ENCODE data around the gene XRCC4. TPM values are rescaled to one million over a fixed set of nuclear protein-coding genes. Genes with fewer than 3 reads are reported as not detected.
"Not testable (repeated sequence)": the region's sequence is repeated elsewhere in the genome, so short reads cannot be mapped to it uniquely, and the experiment has no call there.

XRCC4 gene
- total RNA-seq, 4 donors from 2014 or later: 3.7 to 10.3 (median 8.7) TPM

GRCh38 chr5:83147593-83147992 lies 70.2 kb downstream of the XRCC4 start:
- Histone ChIP-seq H3K4me1 (no peaks in the 10 kb centered on the region), H3K27me3 (no peaks in the 10 kb centered on the region), H3K4me3 (no peak overlapping the region), H3K36me3 (no peaks in the 10 kb centered on the region), H3K9me3 (no peaks in the 10 kb centered on the region), H3K27ac (no peak overlapping the region)
- TF ChIP-seq CTCF (IDR thresholded peaks at IDR 0.05) (no peak), POLR2A (IDR thresholded peaks at IDR 0.05) (no peak)
- DNase-seq: no peak

GRCh38 chr5:83148370-83148769 lies 71.0 kb downstream of the XRCC4 start:
- Histone ChIP-seq H3K9me3 (no peaks in the 10 kb centered on the region), H3K36me3 (no peaks in the 10 kb centered on the region), H3K27ac (no peak overlapping the region), H3K27me3 (no peaks in the 10 kb centered on the region), H3K4me1 (no peaks in the 10 kb centered on the region), H3K4me3 (no peak overlapping the region)
- no peak for TF ChIP-seq POLR2A (IDR thresholded peaks at IDR 0.05)
- no peak for TF ChIP-seq CTCF (IDR thresholded peaks at IDR 0.05)
- no peak for DNase-seq

DNA sequence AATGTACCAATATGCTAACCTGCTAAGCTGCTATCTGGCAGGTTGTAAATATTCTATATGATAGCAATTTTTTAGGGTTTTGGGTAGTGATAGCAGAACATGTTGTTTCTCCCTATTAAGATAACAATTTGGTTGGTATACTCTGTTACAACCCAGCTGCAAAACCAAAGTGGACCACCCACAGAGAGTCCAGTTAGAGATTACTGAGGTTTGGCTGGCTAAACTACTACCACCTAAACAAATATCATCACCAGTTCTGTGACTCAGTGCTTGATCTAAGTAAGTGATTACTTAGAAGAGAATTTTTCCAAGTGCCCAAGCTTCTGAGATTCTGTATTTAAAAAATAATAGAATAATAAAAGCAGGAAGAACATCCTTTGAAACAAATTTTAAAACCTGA lies 72.3 kb downstream of the XRCC4 start:
- H3K27ac ChIP-seq: no peak overlapping the region
- no peak for DNase-seq
- no peaks in the 10 kb centered on the region for H3K27me3 ChIP-seq
- H3K9me3 ChIP-seq: no peaks in the 10 kb centered on the region
- H3K4me1 ChIP-seq: no peaks in the 10 kb centered on the region
- H3K36me3 ChIP-seq: no peaks in the 10 kb centered on the region
- TF ChIP-seq CTCF (IDR thresholded peaks at IDR 0.05) (no peak), POLR2A (IDR thresholded peaks at IDR 0.05) (no peak)
- no peak overlapping the region for H3K4me3 ChIP-seq

GRCh38 chr5:83151821-83152220 lies 74.5 kb downstream of the XRCC4 start:
- no peak for DNase-seq
- no peak overlapping the region for H3K4me3 ChIP-seq
- no peaks in the 10 kb centered on the region for H3K9me3 ChIP-seq
- no peaks in the 10 kb centered on the region for H3K27me3 ChIP-seq
- H3K36me3 ChIP-seq: no peaks in the 10 kb centered on the region
- no peak overlapping the region for H3K27ac ChIP-seq
- no peaks in the 10 kb centered on the region for H3K4me1 ChIP-seq
- TF ChIP-seq CTCF (IDR thresholded peaks at IDR 0.05): no peak
- TF ChIP-seq POLR2A (IDR thresholded peaks at IDR 0.05): no peak

DNA sequence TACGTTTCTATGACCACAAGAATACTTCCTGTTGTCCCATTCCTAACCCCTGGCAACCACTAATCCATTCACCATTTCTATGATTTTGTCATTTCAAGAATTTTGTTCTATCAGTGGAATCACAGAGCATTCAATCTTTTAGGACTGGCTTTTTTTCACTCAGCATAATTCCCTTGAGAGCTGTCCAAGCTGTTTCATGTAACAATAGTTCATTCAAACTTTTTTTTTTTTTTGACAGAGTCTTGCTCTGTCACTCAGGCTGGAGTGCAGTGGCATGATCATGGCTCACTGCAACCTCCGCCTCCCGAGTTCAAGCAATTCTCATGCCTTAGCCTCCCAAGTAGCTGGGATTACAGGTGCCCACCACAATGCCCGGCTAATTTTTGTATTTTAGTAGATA lies 75.6 kb downstream of the XRCC4 start:
- H3K4me1 ChIP-seq, H3K4me3 ChIP-seq, H3K27me3 ChIP-seq, DNase-seq, H3K36me3 ChIP-seq, H3K9me3 ChIP-seq, H3K27ac ChIP-seq: not testable (repeated sequence)

GRCh38 chr5:83156001-83156400 lies 78.7 kb downstream of the XRCC4 start:
- Histone ChIP-seq H3K9me3 (no peaks in the 10 kb centered on the region), H3K36me3 (no peaks in the 10 kb centered on the region), H3K4me3 (no peak overlapping the region), H3K27ac (no peak overlapping the region), H3K4me1 (no peaks in the 10 kb centered on the region), H3K27me3 (no peaks in the 10 kb centered on the region)
- DNase-seq: no peak
- TF ChIP-seq POLR2A (IDR thresholded peaks at IDR 0.05) (no peak), CTCF (IDR thresholded peaks at IDR 0.05) (no peak)
